HG02840 (cell line): Measurements from ENCODE around the gene MBD3L2.
"Not testable (repeated sequence)": the region's sequence is repeated elsewhere in the genome, so short reads cannot be mapped to it uniquely, and the experiment has no call there.

Experiments used
- ATAC-seq: cut with Tn5 transposase; IDR thresholded peaks from one replicate; pipeline ENCODE4 v1.9.1; 2021; ENCODE audit warnings: mild to moderate bottlenecking, moderate library complexity, moderate number of reproducible peaks; ENCODE audit not compliant: unreplicated experiment, low FRiP score

MBD3L2 gene

DNA sequence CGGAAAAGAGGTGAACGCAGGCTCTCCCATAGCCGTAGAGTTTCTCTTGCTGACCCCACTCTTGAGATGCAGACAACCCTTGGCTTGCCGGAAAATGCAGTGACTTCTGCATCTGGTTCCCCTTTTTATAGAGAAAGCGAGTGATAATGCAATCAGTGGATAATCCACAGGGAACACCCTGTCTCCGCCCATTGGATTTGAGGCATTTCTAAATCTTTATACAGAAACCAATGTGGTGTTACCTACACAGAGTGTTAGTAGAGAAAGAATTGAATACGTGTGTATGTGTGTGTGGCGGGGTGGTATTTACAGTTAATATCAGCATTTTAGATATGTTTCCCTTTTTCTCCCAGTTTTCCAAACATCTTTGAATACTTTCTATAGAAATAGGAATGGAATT lies 9.5 kb downstream of the MBD3L2 start, which contains the start of gene MBD3L3:
Gene MBD3L3, minus strand, starts transcription at position 101 of the 400 bp plus-strand sequence. Its CDS starts 71 bp downstream, at position 30.
- not testable (repeated sequence) for ATAC-seq

DNA sequence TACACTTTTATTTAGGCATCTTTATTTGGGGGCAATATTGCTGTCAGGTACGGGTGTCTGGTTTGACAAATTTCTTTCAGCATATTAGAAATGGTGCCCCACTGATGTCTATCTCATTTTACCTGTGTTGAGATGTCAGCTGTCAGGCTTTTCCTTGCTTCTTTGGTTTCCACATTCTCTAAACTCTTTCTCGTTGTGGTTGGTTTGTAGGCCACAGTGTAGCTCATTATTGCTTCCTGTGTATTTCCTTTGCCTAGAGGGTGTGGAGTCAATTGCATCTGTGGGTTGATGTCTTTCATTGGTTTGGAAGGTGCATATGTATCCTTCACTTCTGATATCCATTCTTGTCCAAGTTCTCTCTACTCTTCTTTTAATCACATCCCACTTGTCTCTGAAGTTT lies 10.9 kb downstream of the MBD3L2 start:
- ATAC-seq: not testable (repeated sequence)

DNA sequence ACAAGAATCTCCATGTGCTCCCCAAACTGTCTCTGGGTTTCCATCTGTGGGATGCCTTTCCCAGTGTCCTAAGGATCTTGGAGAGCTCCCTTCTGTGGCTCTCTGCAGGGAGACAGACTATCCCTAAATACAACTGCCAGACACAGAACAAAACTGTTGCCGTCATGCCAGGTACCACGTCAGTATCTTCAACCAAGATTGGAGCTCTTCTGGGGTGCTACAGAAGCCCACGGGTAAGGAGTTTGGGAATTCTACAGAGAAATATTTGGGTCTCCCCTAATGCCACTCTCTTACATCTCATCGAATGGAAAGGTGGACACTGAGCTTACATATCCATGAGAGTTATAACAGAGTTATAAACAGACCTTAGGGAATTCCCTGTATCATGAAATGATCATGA lies 14.2 kb downstream of the MBD3L2 start:
- no peak for ATAC-seq

DNA sequence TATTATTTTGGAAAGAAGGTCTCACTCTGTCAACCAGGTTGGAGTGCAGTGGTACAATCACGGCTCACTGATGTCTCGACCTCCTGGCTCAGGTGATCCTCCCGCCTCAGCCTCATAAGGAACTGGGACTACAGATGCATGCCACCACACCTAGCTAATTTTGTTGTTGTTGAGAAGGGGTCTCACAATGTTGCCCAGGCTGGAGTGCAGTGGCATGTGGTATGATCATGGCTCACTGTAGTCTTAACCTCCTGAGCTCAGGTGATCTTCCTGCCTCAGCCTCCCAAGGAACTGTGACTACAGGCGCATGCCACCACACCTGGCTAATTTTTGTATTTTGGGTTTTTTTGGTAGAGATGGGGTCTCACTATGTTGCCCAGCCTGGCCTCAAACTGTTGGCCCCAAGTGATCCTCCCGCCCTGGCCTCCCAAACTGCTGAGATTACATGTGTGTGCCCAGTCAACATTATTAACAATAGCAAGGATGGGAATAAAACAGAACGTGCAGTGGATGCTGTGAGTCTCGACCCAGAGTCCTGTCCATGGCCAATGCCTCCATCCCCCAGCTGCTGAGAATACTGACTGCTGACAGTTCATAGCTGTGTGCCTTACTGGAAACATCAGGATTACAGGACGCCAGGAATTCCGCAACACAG lies 14.8 kb downstream of the MBD3L2 start:
- no peak for ATAC-seq

DNA sequence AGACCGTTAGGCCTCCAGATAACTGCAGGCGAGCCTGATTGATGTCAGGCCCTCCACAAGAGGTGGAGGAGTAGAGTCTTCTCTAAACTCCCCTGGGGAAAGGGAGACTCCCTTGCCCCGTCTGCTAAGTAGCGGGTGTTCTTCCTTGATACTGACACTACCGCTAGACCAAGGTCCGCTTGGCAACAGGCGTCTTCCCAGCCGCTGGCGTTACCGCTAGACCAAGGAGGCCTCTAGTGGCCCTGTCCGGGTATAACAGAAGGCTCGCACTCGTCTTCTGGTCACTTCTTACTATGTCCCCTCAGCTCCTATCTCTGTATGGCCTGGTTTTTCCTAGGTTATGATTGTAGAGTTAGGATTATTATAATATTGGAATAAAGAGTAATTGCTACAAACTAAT lies 18.0 kb downstream of the MBD3L2 start:
- not testable (repeated sequence) for ATAC-seq

DNA sequence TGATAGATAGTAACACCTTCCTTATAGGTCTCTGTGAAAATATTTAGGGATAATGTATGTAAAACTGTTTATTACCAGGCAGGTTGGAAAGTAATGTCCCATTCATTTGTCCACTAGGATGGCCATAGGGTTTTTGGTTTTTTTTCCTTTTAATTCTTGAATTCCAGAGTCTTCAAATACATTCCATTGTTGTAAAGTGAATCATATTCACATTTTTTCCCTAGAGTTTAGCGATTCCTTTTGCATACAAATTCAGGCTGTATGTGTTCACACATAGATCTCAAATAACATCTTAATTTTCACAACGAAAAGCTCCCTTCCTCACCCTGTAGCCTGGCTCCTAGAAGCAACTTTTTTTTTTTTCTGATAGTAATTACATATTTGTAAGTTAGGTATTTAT lies 18.6 kb downstream of the MBD3L2 start:
- ATAC-seq: no peak

DNA sequence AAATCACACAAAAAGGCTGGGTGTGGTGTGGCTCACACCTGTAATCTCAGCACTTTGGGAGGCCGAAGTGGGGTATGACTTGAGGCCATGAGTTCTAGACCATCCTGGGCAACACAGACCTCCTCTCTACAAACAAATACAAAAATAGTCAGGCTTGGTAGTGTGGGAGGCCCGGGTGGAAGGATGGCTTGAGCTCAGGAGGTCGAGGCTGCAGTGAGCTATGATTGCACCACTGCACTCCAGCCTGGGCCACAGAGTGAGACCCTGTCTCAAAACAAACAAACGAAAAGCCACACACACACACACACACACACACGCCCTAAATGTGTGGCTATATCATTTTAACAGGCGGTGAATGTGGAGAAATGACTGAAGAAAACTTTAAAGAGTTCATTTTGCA lies 19.5 kb downstream of the MBD3L2 start:
- ATAC-seq: no peak

DNA sequence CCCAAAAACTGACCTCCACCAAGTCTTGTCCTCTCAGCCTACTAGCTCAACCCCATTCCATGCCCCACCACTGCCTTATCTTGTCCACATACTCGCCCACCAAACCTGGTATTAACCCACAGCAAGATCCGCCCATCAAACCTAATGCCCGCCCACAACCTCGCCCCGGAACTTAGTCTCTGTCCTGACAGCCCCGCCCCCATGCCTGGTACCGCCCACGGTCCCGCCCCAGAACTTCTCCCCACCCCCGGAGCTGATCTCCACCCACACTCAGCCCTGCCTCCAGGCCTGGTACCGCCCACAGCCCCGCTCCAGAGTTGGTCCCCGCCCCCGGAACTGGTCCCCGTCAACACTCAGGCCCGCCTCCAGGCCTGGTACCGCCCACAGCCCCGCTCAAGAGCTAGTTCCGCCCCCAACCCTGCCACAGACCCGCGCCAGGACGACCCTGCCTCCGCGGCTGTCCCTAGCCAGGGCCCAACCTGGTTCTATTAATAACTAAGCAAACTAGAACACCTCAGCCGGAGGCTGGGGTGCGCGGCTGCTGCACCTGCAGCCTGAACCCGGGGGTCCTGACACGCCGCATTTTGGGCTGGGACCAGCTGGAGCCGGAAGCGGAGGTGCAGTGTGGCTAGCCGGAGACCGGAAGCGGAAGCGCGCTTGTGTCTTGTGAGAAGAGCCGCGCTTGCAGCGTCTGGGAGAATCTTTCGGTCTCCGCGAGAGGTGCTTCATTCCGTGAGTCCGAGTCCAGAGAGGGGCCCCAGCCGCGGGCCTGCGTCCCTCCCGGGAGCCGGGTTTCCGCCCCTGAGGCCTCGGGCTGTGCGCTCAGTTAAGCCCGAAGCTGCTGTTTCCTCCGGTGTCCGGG lies 20.2 kb downstream of the MBD3L2 start, which contains the start of gene ZNF557:
Gene ZNF557, plus strand, starts transcription at position 662 of the 862 bp plus-strand sequence. CDS start 5,372 bp downstream, outside the sequence.
- ATAC-seq: peak; percentile 92

DNA sequence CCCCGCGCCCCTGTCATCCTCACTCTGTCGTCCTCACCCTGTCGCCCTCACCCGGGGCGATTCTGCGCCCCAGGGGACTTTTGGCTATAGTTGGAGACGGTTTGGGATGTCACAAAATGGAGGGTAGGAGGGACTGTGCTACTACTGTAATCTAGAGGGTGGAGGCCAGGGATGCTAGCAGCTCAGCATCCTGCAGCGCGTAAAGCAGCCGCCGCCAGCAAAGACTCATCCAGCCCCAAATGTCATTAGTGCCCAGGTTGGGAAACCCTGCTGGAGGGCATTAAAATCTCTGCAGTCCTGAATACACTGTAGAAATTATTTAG lies 20.7 kb downstream of the MBD3L2 start:
- ATAC-seq: peak; percentile 18

DNA sequence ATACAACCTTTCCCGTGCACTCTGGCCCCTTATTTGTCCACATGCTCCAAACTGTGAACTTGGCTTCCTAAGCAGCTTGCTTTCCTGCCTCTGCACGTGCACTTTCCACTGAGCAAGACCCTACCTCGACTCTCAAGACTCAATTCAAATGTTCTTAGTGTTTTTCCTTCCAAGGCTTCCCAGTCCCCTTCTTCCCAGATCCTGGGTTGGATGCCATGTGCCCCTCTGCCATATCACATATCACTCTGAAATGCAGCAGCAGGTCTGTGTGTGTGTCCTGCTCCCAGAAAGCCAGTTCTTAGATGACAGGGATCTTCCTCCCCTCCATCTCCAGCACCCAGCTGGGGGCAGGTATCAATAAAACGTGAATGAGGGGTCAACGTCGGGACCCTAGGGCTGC lies 23.4 kb downstream of the MBD3L2 start:
- no peak for ATAC-seq

DNA sequence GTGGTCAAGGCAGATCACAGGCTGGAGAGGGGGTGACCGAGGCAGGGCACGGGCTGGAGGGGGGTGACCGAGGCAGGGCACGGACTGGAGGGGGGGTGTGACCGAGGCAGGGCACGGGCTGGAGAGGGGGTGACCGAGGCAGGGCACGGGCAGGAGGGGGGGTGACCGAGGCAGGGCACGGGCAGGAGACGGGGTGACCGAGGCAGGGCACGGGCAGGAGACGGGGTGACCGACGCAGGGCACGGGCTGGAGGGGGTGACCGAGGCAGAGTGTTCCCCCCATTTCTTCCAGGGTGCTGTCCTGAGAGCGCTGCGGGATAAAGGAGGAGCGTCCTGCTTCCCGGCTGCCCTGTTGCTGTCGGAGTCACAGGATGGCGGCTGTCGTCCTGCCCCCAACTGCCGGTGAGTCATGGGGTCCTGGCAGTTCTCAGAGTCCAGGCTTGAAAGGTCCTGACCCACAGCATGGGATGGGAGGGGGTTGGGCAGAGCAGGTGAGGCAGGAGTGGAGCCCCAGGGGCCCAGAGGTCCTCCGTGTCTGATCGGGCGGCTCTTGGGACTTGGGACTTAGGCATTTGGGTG lies 25.7 kb downstream of the MBD3L2 start:
- no peak for ATAC-seq

DNA sequence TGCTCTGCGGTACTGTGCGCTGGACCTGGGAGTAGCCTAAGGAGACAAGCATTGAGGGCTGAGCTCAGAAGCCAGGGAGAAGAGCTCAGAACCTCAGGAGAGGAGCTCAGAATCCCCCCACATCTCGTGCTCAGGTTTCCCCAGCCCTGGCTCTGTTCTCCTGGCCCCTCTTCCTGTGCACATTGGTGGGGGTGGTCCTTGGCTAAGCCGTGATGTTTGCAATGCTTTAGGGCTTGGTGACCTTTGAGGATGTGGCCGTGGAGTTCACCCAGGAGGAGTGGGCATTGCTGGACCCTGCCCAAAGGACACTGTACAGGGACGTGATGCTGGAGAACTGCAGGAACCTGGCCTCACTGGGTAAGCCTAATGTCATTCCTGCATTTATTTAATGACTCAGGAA lies 27.0 kb downstream of the MBD3L2 start:
- no peak for ATAC-seq

DNA sequence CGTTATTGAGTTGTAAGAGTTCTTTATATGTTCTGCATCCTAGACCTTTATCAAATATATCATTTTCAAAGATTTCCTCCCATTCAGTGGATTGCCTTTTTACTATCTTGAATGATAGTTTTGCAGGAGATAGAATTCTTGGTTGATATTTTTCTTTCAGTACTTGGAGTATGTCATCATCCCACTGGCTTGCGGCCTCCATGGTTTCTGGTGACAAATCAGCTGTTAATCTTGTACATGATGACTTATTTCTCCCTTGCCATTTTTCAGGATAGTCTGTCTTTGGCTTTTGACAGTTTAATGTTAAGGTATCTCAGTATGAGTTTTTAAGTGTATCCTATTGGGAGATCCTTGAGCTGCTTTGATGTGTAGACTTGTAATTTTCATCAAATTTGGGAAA lies 28.9 kb downstream of the MBD3L2 start:
- ATAC-seq: no peak

DNA sequence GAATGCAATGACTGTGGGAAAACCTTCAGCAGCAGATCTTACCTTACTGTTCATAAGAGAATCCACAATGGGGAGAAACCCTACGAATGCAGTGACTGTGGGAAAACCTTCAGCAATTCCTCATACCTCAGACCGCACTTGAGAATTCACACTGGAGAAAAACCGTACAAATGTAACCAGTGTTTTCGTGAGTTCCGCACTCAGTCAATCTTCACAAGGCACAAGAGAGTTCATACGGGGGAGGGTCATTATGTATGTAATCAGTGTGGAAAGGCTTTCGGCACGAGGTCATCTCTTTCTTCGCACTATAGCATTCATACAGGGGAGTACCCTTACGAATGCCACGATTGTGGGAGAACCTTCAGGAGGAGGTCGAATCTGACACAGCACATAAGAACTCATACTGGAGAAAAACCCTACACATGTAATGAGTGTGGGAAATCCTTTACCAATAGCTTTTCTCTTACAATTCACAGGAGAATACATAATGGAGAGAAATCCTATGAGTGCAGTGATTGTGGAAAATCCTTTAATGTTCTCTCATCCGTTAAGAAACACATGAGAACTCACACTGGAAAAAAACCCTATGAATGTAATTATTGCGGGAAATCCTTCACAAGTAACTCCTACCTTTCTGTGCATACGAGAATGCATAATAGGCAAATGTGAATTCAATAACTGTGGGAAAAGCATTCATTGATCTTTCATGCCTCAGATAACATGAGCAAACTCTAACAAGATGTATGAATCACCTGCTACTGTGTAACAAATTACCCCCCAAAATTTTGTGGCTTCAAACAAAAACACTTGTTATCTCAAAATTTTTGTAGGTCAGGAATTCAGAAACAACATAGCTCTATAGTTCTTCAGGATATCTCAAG lies 34.2 kb downstream of the MBD3L2 start:
- no peak for ATAC-seq

DNA sequence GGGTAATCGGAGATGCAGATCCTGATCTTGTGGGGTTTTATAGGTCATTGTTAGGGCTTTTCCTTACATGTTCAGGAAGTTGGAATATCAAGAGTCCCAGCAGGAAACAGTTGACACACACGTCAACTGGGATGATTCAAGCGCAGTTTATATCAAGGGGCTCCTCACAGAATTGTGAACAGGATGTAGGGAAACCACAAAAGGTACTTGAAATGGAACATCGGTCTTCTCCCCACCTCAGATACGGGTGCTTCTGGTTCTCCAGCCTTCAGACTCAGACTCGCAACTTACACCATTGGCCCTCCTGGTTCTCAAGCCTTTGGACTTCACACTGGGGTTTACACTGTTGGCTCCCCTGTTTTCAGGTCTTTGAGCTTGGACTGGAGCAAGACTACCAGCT lies 39.9 kb downstream of the MBD3L2 start:
- ATAC-seq: no peak

DNA sequence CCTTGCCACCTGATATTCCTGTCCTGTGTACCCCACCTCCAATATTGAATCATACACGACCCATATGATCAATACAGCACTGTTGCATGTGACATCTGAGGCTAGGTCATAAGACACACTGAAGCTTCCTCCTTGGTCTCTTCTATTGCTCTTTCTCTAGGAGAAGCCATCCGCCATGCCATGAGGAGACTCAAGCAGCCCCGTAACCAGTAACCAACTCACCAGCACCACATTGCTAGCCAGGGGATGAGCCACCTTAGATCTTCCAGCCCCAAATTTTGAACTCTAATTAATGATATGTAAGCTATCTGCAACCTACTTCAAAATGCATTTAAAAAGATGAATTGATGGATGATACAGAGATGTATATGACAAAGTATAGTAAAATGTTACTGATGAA lies 49.0 kb downstream of the MBD3L2 start:
- ATAC-seq: no peak

DNA sequence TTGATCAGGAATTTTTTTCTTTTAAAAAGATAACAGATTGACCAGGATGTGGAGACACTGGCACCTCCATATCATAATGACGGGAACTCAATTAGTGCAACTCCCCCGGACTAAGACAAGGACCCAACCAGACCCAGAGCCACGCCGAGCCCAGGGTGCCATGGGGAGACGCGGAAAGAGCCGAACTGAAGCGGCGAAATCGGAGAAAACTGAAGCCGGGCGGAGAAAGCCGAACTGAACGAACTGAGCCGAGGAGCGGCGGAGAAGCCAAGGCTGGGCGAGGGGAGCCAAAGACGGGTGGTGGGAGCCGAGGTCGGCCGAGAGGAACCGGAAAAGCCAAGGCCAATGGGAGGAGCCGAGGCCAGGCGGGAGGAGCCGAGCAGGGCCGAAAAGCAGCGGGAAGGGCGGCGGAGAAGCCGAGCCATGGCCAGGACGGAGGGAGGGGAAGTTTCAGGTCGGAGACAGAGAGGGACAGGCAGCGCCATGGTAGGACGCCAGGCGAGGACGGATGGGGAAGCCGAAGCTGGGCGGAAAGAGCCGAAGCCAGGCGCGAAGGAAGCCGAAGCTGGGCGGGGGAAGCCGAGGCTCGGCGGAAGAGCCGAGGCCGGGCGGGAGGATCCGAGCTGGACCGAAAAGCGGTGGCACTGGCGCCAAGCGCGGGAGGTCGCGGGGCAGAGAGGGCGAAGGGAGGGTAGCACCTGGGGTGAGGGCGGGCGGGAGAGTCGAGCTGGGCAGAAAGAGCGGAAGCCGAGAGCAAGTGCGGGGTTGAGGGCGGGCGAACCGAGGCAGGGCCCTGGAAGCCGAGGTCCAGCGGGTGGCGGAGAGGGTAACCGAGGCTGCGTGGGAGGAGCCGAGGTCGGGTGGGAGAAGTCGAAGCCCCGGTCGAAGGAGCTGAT lies 49.8 kb downstream of the MBD3L2 start:
- peak; percentile 86 for ATAC-seq

DNA sequence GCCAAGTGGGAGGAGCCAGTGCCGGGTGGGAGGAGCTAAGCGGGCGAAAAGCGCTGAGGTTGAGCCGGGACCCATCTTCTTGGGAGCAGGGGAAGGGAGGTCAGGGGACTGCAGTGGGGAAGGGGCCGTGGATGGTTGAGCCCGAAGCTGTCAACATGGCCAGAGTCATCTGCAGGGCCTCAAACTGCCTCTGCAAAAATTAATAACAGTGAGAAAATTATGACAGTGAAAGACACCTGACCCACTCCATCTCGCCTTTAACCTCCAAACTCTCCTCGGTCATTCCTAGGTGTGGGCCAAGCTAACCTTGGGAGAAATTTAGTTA lies 50.4 kb downstream of the MBD3L2 start:
- no peak for ATAC-seq
